HG02884 (cell line): Measurements from ENCODE around the gene TRIM48.
"Not testable (repeated sequence)": the region's sequence is repeated elsewhere in the genome, so short reads cannot be mapped to it uniquely, and the experiment has no call there.

ENCODE experiments used
- ATAC-seq: cut with Tn5 transposase; IDR thresholded peaks from one replicate; pipeline ENCODE4 v1.9.1; 2021; ENCODE audit warnings: mild to moderate bottlenecking, moderate library complexity; ENCODE audit not compliant: unreplicated experiment

The TRIM48 gene, protein sequence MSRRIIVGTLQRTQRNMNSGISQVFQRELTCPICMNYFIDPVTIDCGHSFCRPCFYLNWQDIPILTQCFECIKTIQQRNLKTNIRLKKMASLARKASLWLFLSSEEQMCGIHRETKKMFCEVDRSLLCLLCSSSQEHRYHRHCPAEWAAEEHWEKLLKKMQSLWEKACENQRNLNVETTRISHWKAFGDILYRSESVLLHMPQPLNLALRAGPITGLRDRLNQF

DNA sequence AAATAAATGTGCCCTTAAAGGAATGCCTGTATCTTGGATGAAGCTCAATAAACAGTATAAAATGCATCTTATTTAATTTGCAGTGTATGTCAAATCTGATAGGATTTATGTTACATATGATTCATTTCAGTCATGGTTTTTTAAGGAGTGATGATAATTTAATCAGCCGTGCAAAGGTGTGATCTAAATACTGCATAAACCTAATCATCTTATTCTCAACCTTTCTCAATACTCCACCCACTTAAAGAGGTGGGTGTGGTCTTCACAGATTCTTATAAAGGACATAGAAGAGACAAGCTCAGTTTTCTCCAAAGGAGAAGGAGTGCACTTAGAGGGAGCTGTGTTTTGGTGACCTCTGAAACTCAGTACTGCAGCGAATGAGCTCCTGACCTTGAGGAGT is at the start of gene TRIM48:
TRIM48 (plus strand) TSS at position 301 of the 400 bp plus-strand sequence. CDS start 113 bp downstream, outside the sequence.
- ATAC-seq, result not testable (repeated sequence)

DNA sequence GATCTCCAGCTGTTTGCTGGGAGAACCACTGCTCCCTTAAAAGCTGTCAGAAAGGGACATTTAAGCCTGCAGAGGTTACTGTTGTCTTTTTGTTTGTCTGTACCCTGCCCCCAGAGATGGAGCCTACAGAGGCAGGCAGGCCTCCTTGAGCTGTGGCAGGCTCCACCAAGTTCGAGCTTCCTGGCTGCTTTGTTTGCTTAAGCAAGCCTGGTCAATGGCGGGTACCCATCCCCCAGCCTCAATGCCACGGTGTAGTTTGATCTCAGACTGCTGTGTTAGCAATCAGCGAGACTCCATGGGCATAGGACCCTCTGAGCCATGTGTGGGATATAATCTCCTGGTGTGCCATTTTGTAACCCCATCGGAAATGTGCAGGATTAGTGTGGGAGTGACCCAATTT is 23.6 kb upstream of the TRIM48 start:
- ATAC-seq, result not testable (repeated sequence)

DNA sequence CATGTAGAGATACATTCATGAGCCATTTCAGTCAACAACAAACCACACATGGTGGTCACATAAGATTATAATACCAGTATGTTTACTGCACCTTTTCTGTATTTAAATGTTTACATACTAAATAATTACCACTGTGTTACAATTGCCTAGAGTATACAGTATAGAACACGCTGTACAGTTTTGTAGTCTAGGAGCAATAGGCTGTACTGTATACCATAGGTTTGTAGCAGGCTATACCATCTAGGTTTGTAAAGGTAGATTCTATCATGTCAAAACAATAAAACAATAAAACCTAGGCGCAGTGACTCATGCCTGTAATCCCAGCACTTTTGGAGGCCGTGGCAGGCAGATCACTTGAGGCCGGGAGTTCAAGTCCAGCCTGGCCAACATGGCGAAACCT is 1.1 kb downstream of the TRIM48 start:
- ATAC-seq, result no peak
